ENCODE data around the gene NACC1.

DNA sequence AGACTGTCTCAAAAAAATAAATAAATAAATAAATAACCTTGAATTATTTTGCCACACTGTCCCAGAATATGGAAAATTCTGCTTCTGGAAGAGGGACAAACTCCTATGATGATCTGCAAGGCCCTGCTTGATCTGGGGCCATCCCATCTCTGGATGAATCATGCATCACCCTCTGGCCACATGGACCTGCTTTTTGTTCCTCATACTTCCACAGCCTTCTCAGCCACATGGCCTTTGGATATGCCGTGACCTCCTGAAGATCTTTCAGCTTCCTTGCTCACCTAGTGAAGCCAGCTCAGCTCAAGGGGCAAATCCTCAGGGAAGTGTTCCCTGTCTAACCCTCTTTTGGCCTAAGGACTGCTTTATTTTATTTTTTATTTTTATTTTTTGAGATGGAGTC lies 42.5 kb downstream of the NACC1 start:
- TF ChIP-seq, protein P1, sequence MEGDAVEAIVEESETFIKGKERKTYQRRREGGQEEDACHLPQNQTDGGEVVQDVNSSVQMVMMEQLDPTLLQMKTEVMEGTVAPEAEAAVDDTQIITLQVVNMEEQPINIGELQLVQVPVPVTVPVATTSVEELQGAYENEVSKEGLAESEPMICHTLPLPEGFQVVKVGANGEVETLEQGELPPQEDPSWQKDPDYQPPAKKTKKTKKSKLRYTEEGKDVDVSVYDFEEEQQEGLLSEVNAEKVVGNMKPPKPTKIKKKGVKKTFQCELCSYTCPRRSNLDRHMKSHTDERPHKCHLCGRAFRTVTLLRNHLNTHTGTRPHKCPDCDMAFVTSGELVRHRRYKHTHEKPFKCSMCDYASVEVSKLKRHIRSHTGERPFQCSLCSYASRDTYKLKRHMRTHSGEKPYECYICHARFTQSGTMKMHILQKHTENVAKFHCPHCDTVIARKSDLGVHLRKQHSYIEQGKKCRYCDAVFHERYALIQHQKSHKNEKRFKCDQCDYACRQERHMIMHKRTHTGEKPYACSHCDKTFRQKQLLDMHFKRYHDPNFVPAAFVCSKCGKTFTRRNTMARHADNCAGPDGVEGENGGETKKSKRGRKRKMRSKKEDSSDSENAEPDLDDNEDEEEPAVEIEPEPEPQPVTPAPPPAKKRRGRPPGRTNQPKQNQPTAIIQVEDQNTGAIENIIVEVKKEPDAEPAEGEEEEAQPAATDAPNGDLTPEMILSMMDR (IDR thresholded peaks at IDR 0.05; ENCODE audit: low read depth, low read length, missing input control) = no peak
- TF ChIP-seq YY1 (IDR thresholded peaks at IDR 0.05) (no peak), HNF4G (IDR thresholded peaks at IDR 0.05) (no peak), EGR1 (IDR thresholded peaks at IDR 0.05; ENCODE audit: low read depth in 2 of 2) (no peak), REST (IDR thresholded peaks at IDR 0.05) (no peak), GABPA (IDR thresholded peaks at IDR 0.05 in 1 of 2, conservative IDR thresholded peaks at IDR 0.05 in 1 of 2) (no peak), SP1 (IDR thresholded peaks at IDR 0.05) (no peak), RXRA (IDR thresholded peaks at IDR 0.05) (no peak), RAD21 (IDR thresholded peaks at IDR 0.05) (no peak), FOXA1 (IDR thresholded peaks at IDR 0.05) (no peak), TAF1 (conservative IDR thresholded peaks at IDR 0.05) (no peak), JUND (IDR thresholded peaks at IDR 0.05) (no peak)
- TF ChIP-seq, protein P2, sequence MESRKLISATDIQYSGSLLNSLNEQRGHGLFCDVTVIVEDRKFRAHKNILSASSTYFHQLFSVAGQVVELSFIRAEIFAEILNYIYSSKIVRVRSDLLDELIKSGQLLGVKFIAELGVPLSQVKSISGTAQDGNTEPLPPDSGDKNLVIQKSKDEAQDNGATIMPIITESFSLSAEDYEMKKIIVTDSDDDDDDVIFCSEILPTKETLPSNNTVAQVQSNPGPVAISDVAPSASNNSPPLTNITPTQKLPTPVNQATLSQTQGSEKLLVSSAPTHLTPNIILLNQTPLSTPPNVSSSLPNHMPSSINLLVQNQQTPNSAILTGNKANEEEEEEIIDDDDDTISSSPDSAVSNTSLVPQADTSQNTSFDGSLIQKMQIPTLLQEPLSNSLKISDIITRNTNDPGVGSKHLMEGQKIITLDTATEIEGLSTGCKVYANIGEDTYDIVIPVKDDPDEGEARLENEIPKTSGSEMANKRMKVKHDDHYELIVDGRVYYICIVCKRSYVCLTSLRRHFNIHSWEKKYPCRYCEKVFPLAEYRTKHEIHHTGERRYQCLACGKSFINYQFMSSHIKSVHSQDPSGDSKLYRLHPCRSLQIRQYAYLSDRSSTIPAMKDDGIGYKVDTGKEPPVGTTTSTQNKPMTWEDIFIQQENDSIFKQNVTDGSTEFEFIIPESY (IDR thresholded peaks at IDR 0.05) = no peak
- TF ChIP-seq, protein P3, sequence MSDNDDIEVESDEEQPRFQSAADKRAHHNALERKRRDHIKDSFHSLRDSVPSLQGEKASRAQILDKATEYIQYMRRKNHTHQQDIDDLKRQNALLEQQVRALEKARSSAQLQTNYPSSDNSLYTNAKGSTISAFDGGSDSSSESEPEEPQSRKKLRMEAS (IDR thresholded peaks at IDR 0.05) = no peak
